H1 (cell line): ENCODE data around the gene TNRC6B. TPM values are rescaled to one million over a fixed set of nuclear protein-coding genes. Genes with fewer than 3 reads are reported as not detected.

Source experiments
- CTCF ChIA-PET: fragments of 300-600 bp; sonication (Branson Sonifier 250); formaldehyde crosslinking; loops from one replicate; lab custom pipeline; 2021; ENCODE audit not compliant: partially characterized antibody; lab: Charles Lee
- POLR2A ChIA-PET: fragments of 300-600 bp; sonication (Branson Sonifier 250); formaldehyde crosslinking; loops from one replicate; lab custom pipeline; 2021; ENCODE audit warnings: inconsistent platforms; ENCODE audit not compliant: partially characterized antibody; lab: Charles Lee
- DNase-seq, 2 experiments: peaks; one replicate each; pipeline versions ENCODE4 v3.0.0 to v3.0.0-alpha.2; 2010 to 2022; ENCODE audit warnings: low spot score in 2 of 2, low read depth in 1 of 2, mixed read lengths in 1 of 2
- FAIRE-seq: peaks from 2 replicates; lab custom pipeline; 2011; peaks lifted over from hg19 to GRCh38; lab: Jason Lieb, UNC
- H2AFZ ChIP-seq: 2 replicates; pipeline ENCODE4 v1.8.1; 2012; ENCODE audit warnings: low read length, inconsistent platforms
- H2AK5ac ChIP-seq: 2 replicates; pipeline ENCODE4 v1.6.1; 2013; ENCODE audit warnings: low read depth, low read length
- H2BK120ac ChIP-seq: replicated peaks from 2 replicates; pipeline ENCODE3; 2013; ENCODE audit warnings: low read depth, low read length, inconsistent platforms
- H2BK12ac ChIP-seq: 2 replicates; pipeline ENCODE4 v1.6.1; 2013; ENCODE audit warnings: low read depth, low read length
- H2BK15ac ChIP-seq: 2 replicates; pipeline ENCODE4 v1.6.1; 2013; ENCODE audit warnings: low read length
- H2BK20ac ChIP-seq: 2 replicates; pipeline ENCODE4 v1.6.1; 2013; ENCODE audit warnings: low read length
- H2BK5ac ChIP-seq: 2 replicates; pipeline ENCODE4 v1.6.1; 2013; ENCODE audit warnings: low read depth, low read length
- H3K14ac ChIP-seq: 2 replicates; pipeline ENCODE4 v1.6.1; 2013; ENCODE audit warnings: inconsistent platforms; ENCODE audit not compliant: insufficient read length
- H3K18ac ChIP-seq: 2 replicates; pipeline ENCODE4 v1.6.1; 2013; ENCODE audit warnings: low read length; ENCODE audit errors: extremely low read depth
- H3K23ac ChIP-seq: 2 replicates; pipeline ENCODE4 v1.6.1; 2013; ENCODE audit warnings: inconsistent platforms; ENCODE audit not compliant: insufficient read length
- H3K23me2 ChIP-seq: 2 replicates; pipeline ENCODE4 v1.6.1; 2013; ENCODE audit warnings: low read depth, low read length
- H3K27ac ChIP-seq: 2 replicates; pipeline ENCODE4 v1.6.1; 2011; ENCODE audit warnings: low read depth, low read length, inconsistent platforms
- H3K27me3 ChIP-seq, 4 experiments: replicated peaks in 1 of 4; 1 replicate in 1 of 4; 2 replicates in 3 of 4; pipeline versions ENCODE4 v1.6.1 to v1.8.1; 2011 to 2013; ENCODE audit warnings: low read length in 3 of 4, mild to moderate bottlenecking in 3 of 4, inconsistent platforms in 2 of 4, mixed read lengths in 2 of 4, moderate library complexity in 1 of 4; ENCODE audit not compliant: control insufficient read depth in 3 of 4, insufficient read depth in 3 of 4; ENCODE audit errors: extremely low read depth in 1 of 4
- H3K36me3 ChIP-seq, 4 experiments: 2 replicates each; pipeline versions ENCODE4 v1.6.1 to v1.8.1; 2011 to 2013; ENCODE audit warnings: mild to moderate bottlenecking in 4 of 4, low read length in 3 of 4, moderate library complexity in 2 of 4, control low read depth in 1 of 4, inconsistent platforms in 1 of 4; ENCODE audit not compliant: insufficient read depth in 4 of 4, control insufficient read depth in 2 of 4
- H3K4ac ChIP-seq: replicated peaks from 2 replicates; pipeline ENCODE3; 2013; ENCODE audit warnings: low read length, low read depth, mixed read lengths, inconsistent platforms; ENCODE audit not compliant: insufficient read length
- H3K4me1 ChIP-seq, 4 experiments: replicated peaks in 1 of 4; 1 replicate in 1 of 4; 2 replicates in 3 of 4; pipeline versions ENCODE4 v1.6.1 to v1.8.1; 2011 to 2013; ENCODE audit warnings: low read length in 3 of 4, inconsistent platforms in 2 of 4, mixed read lengths in 1 of 4; ENCODE audit not compliant: insufficient read depth in 4 of 4, control insufficient read depth in 3 of 4
- H3K4me2 ChIP-seq, 2 experiments: 2 replicates each; pipeline versions ENCODE4 v1.6.1 to v1.8.1; 2011 to 2013; ENCODE audit warnings: low read depth in 2 of 2, low read length in 2 of 2, control low read depth in 1 of 2, inconsistent platforms in 1 of 2, mild to moderate bottlenecking in 1 of 2; ENCODE audit not compliant: insufficient read depth in 1 of 2
- H3K4me3 ChIP-seq, 4 experiments: fragments of 200-600, 300-600 bp in 1 of 4; sonication (generic), shearing (Covaris generic), sonication (Bioruptor Twin) in 1 of 4; 2 replicates each; pipeline versions ENCODE4 v1.5.1 to v1.8.1; 2011 to 2016; ENCODE audit warnings: low read length in 4 of 4, low read depth in 3 of 4, control low read depth in 2 of 4, inconsistent platforms in 2 of 4, mild to moderate bottlenecking in 2 of 4, mixed read lengths in 1 of 4, moderate library complexity in 1 of 4; ENCODE audit not compliant: insufficient read depth in 2 of 4; ENCODE audit errors: extremely low read depth in 1 of 4
- H3K56ac ChIP-seq: replicated peaks from 2 replicates; pipeline ENCODE3; 2013; ENCODE audit warnings: low read depth, mild to moderate bottlenecking, mixed read lengths, low read length, inconsistent platforms; ENCODE audit not compliant: insufficient read length
- H3K79me1 ChIP-seq: 2 replicates; pipeline ENCODE4 v1.6.1; 2013; ENCODE audit warnings: low read depth, low read length, control low read depth
- H3K79me2 ChIP-seq, 2 experiments: 2 replicates each; pipeline versions ENCODE4 v1.6.1 to v1.8.1; 2012 to 2013; ENCODE audit warnings: low read length in 2 of 2, mild to moderate bottlenecking in 2 of 2, inconsistent platforms in 1 of 2; ENCODE audit not compliant: insufficient read depth in 2 of 2, control insufficient read depth in 1 of 2
- H3K9ac ChIP-seq, 4 experiments: replicated peaks in 1 of 4; 1 replicate in 1 of 4; 2 replicates in 3 of 4; pipeline versions ENCODE4 v1.6.1 to v1.8.1; 2011 to 2013; ENCODE audit warnings: low read depth in 3 of 4, low read length in 3 of 4, control low read depth in 2 of 4, mild to moderate bottlenecking in 2 of 4, moderate library complexity in 2 of 4, inconsistent platforms in 1 of 4; ENCODE audit errors: extremely low read depth in 1 of 4
- H3K9me3 ChIP-seq, 2 experiments: 2 replicates each; pipeline versions ENCODE4 v1.6.1 to v1.8.1; 2012 to 2013; ENCODE audit warnings: mild to moderate bottlenecking in 2 of 2, moderate library complexity in 2 of 2, control low read depth in 1 of 2, inconsistent platforms in 1 of 2, low read depth in 1 of 2, low read length in 1 of 2, mixed read lengths in 1 of 2; ENCODE audit not compliant: insufficient read depth in 2 of 2
- H4K20me1 ChIP-seq, 2 experiments: replicated peaks in 1 of 2; 2 replicates each; pipeline versions ENCODE3 to v1.8.1; 2011 to 2013; ENCODE audit warnings: inconsistent platforms in 2 of 2, low read length in 2 of 2, mild to moderate bottlenecking in 1 of 2; ENCODE audit not compliant: insufficient read depth in 2 of 2, control insufficient read depth in 1 of 2
- H4K5ac ChIP-seq: 2 replicates; pipeline ENCODE4 v1.6.1; 2013; ENCODE audit warnings: low read length, low read depth, mixed read lengths, inconsistent platforms; ENCODE audit not compliant: insufficient read length
- H4K8ac ChIP-seq: 2 replicates; pipeline ENCODE4 v1.8.0; 2013; ENCODE audit warnings: mild to moderate bottlenecking, moderate library complexity, low read length, inconsistent platforms; ENCODE audit not compliant: insufficient read depth; ENCODE audit errors: extremely low read depth
- H4K91ac ChIP-seq: replicated peaks from 2 replicates; pipeline ENCODE3; 2013; ENCODE audit warnings: low read length, mixed read lengths, inconsistent platforms; ENCODE audit not compliant: insufficient read length
- HDAC2 ChIP-seq, 2 experiments: fragments of 300-600 bp in 1 of 2; sonication (generic) in 1 of 2; IDR thresholded peaks; 2 replicates each; pipeline ENCODE4 v1.6.1; 2011 to 2012; ENCODE audit warnings: low read depth in 2 of 2, low read length in 2 of 2, mild to moderate bottlenecking in 2 of 2, moderate library complexity in 2 of 2, borderline replicate concordance in 1 of 2, inconsistent platforms in 1 of 2
- SRF ChIP-seq: IDR thresholded peaks from 2 replicates; pipeline ENCODE4 v1.6.1; 2011; ENCODE audit warnings: mild to moderate bottlenecking, low read depth, low read length, moderate library complexity
- ZNF274 ChIP-seq: IDR thresholded peaks from 2 replicates; pipeline ENCODE4 v1.7.0; 2012; ENCODE audit warnings: low read length, borderline replicate concordance; ENCODE audit errors: extremely low read depth
- WGBS, 2 experiments: shearing (Covaris generic) in 1 of 2; methylation state at CpG; one replicate each; pipeline versions ENCODE4 v1.1.6 to v1.1.7; 2013 to 2015; ENCODE audit warnings: low lambda C conversion rate in 2 of 2, mixed read lengths in 2 of 2, inconsistent platforms in 1 of 2, low coverage in 1 of 2, missing lambda C conversion rate in 1 of 2; ENCODE audit not compliant: insufficient replicate concordance in 2 of 2, insufficient coverage in 1 of 2, insufficient read length in 1 of 2; ENCODE audit errors: extremely low coverage in 1 of 2, missing lambda C conversion rate in 1 of 2; 5-methylcytosine and 5-hydroxymethylcytosine counted together
- polyA plus RNA-seq, 7 experiments: library from polyadenylated mRNA; depleted of rRNA in 3 of 7; stranded (reverse) in 5 of 7; unstranded in 2 of 7; fragments of >200 nt in 5 of 7; fragments of 200-250 nt in 2 of 7; gene quantifications; 1 replicate in 5 of 7; 2 replicates in 1 of 7; 4 replicates in 1 of 7; pipeline versions ENCODE4 v1.2.1 to v1.2.3, GENCODE V29; 2011 to 2013; ENCODE audit warnings: missing spikeins in 2 of 7, mixed read lengths in 2 of 7
- total RNA-seq: library from RNA; stranded (reverse); fragmentation: NEBNext Ultra II Directional; extraction: Animal tissue kit (Norgen Biotek cat#: 25700); gene quantifications from 2 replicates; pipeline ENCODE4 v1.2.1, GENCODE V29; 2021

Gene TNRC6B
- total and polyA plus RNA-seq, 2 of the 8 experiments (the other 6 are each of a cell fraction or from before 2014, with no cell fraction given): 12.5 to 48.9 TPM

- H2BK5ac ChIP-seq: no peak overlapping the region
- no peak overlapping the region for H2BK120ac ChIP-seq
- no peaks in the 10 kb centered on the region for H3K9me3 ChIP-seq
- POLR2A ChIA-PET: interaction anchor here (0.6 to 0.7 kb wide), 2 partner anchors 8 to 54 kb away, joined by 3 to 5 read pairs; no protein-coding TSS in a partner anchor
- peaks cover 0 to 8% (median 3%) of the 10 kb centered on the region in 4 experiments; a peak in 2 of 8 replicates for H3K36me3 ChIP-seq
- H3K18ac ChIP-seq: no peak overlapping the region
- H4K8ac ChIP-seq: no peak overlapping the region
- FAIRE-seq (no peak), DNase-seq (no peak)
- CTCF ChIA-PET: no interaction called here
- peaks cover 5 to 91% of the 10 kb centered on the region in 2 experiments; a peak in 3 of 4 replicates for H3K79me2 ChIP-seq
- H3K56ac ChIP-seq: no peak overlapping the region
- H2BK20ac ChIP-seq: no peak overlapping the region
- peaks cover 0 to 15% (median 4%) of the 10 kb centered on the region in 4 experiments; a peak in 4 of 7 replicates for H3K4me1 ChIP-seq
- H4K91ac ChIP-seq: no peak overlapping the region
- H3K23me2 ChIP-seq: no peaks in the 10 kb centered on the region
- H3K4ac ChIP-seq: no peak overlapping the region
- peaks cover 7 to 14% of the 10 kb centered on the region in 2 experiments for H4K20me1 ChIP-seq
- H2BK15ac ChIP-seq: no peak overlapping the region
- WGBS, 2 experiments: 93% methylated on average over 3 of the region's 3 CpGs; no CpG with 5 or more reads in 1 of the 2 experiments
- H3K27ac ChIP-seq: no peak overlapping the region
- no peak overlapping the region for H2AK5ac ChIP-seq
- H4K5ac ChIP-seq: no peak overlapping the region
- TF ChIP-seq HDAC2 (IDR thresholded peaks at IDR 0.05; ENCODE audit: borderline replicate concordance in 1 of 2, low read depth in 2 of 2, low read length in 2 of 2): no peak
- no peak for TF ChIP-seq ZNF274
- no peak for TF ChIP-seq SRF
- no peak overlapping the region for H3K23ac ChIP-seq
- H3K4me2 ChIP-seq: no peak overlapping the region
- H3K27me3 ChIP-seq: no peaks in the 10 kb centered on the region
- peaks cover 4% of the 10 kb centered on the region; the same call in 1 of the 2 replicates for H3K79me1 ChIP-seq
- H3K4me3 ChIP-seq: no peak overlapping the region
- no peak overlapping the region for H2BK12ac ChIP-seq
- H2AFZ ChIP-seq: no peak overlapping the region
- peak overlapping the region in 1 of 4 experiments; percentile 46; a peak in 1 of 7 replicates for H3K9ac ChIP-seq
- no peak overlapping the region for H3K14ac ChIP-seq
These were observed 72.9 kb downstream of the TNRC6B start for GRCh38 chr22:40250608-40251007.
